ENCODE results near the gene HYKK.

DNA sequence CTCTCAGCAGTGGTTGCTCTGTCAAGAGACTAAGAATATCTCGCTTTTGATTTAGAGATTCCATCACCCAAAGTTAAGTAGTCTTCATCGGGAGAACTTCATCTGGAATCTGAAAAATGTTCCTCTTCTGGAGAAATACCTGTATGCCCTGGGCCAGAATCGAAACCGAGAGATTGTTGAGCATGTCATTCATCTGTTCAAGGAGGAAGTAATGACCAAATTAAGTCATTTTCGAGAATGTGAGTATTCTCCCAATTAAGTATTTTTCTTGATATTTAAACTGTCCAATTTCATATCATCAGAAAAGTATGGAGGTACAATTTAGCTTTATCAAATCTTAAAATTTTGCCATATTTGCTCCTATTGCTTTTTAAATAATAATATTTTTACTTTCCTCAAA is 19.9 kb downstream of the HYKK start:
- TF ChIP-seq POLR2AphosphoS5 (IDR thresholded peaks at IDR 0.05; ENCODE audit: low read depth) (no peak), GABPA (IDR thresholded peaks at IDR 0.05; ENCODE audit: low read depth) (no peak)
